NCI-H2081 (cell line): ENCODE results near the gene ASH1L.

ENCODE experiments used
- DNase-seq, 2 experiments: peaks; one replicate each; lab custom pipeline; 2025; lab: John Stamatoyannopoulos, UW

Gene ASH1L

DNA sequence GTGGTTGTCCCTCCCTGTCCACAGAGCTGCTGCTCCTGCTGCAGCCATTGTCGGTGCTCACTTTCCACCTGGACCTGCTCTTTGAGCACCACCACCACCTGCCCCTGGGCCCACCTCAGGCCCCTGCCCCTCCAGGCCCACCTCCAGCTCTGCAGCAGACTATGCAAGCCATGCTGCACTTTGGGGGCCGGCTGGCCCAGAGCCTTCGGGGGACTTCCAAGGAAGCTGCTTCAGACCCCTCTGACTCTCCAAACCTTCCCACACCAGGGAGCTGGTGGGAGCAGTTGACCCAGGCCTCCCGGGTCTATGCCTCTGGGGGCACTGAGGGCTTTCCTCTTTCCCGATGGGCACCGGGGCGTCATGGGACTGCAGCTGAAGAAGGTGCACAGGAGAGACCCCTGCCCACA, 236.0 kb downstream of the ASH1L start:
- DNase-seq = no peak

DNA sequence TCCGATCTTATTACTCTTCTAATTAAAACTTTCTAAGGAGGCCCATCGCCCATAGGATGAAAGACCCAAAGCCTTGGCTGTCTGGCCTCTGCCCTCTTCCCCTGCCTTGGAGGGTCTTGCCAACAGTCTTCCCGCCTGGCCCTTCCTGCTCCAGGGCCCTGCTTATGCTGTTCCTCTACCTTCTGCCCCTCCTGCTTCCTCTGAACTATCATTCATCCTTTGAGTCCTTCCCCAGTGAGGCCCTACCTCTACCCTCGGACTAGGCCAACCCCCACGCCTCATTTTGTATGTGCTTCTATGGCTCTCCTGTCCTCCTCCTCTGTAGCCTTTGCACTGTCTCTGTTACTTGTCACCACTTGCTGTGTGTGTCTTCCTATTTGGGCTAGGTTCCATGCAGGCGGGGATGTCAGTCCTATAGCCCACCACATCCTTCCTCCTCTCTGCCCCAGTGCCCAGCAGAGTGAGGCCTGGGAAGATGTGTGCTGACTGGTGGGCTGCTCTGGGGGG, 236.5 kb downstream of the ASH1L start:
- DNase-seq = no peak

DNA sequence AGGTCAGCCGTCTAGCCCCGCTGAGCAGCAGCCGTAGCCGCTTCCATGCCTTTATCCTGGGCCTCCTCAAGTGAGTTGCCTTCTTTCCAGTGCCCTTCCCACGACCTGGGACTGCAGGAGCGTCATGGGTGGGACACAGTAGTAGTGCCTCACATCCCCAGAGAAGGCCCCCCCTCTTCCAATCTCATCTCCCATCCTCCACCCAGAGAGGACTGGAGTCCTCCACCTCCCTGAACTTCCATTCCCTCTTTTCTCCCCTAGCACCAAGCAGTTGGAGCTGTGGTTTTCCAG, 237.1 kb downstream of the ASH1L start:
- DNase-seq = no peak

DNA sequence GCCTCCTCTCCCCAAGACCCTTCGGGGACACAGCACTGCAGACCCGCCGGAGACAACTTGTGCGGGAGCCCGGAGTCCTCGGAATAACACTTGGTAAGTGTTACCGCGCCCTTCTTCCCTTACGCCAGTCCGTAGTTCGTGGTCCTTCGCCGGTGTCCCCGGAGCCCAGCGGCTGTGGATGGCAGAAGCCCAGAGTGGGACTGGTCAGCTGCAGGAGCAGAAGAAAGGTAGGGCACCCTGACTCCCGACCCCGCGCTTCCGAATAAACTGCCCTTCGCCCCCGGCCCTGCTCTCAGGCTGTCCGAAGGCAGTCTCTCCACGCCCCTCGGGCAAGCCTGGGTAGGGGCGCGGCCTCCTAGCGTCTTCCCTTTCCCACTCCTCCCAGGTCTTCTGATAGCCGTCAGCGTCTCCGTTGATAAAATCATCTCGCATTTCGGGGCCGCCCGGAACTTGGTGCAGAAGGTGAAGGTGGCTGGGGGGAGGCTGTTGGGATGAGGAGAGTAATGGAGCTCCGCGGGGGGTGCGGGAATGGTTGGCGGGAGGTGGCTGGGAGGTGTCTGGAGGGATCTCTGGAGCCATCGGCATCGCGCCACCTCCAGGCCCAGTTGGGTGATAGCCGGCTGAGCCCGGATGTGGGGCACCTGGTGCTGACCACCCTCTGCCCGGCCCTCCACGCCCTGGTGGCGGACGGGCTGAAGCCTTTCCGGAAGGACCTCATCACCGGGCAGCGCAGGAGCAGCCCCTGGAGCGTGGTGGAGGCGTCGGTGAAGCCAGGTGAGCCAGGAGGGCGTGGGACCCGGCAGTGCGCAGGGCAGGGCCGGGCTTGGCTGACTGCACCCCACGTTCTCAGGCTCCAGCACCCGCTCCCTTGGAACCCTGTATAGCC, 237.6 kb downstream of the ASH1L start:
- DNase-seq = peak; percentile 69 to 78

DNA sequence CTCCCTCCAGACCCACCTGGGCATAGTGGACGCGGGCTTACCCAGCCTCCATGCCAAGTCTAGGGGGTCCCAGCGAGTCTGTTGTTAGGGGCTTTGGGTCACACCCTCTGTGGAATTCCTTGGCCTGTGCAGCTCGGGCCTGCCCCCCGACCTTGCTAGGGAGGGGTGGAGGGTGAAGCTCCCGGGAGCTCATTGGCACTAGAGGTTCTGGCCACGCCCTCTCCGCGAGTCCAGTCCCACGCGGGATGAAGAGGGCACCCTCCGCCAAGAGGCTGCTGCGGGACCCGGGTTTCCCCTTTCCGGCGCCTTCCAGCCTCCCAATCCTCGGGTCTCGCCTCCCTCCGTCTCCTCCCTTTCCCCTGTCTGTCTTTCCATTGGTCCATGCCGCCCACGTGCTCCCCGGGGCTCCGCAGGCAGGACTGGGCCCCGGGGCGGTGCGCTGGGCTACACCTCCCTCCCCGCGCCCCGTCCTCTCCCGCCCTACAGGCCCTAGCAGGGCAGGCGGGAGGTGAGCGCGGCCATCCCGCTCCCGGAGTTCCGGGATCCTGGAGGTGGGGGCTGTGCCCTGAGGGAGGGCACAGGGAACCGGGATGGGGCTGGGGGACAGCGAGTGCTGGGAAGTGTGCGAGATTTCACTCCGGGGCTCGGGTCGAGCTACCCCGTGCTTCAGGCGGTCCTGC, 238.4 kb downstream of the ASH1L start:
- peak; percentile 96 to 97 for DNase-seq

DNA sequence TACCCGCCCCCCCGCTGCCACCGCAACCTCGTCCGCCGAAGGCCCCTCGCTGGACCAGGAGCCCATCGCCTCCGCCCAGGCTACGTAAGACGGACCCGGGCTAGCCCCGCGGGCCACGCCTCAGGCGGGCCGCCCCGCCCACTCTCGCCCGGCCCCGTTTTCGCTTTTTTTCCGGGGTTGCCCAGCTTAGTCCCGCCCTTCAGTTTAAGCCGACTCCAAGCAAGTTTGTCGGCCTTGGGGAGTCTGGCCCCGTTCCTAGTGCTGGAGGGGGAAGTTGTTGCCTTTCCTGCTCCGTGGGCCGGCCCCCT, 238.9 kb downstream of the ASH1L start:
- peak; percentile 61 to 82 for DNase-seq

DNA sequence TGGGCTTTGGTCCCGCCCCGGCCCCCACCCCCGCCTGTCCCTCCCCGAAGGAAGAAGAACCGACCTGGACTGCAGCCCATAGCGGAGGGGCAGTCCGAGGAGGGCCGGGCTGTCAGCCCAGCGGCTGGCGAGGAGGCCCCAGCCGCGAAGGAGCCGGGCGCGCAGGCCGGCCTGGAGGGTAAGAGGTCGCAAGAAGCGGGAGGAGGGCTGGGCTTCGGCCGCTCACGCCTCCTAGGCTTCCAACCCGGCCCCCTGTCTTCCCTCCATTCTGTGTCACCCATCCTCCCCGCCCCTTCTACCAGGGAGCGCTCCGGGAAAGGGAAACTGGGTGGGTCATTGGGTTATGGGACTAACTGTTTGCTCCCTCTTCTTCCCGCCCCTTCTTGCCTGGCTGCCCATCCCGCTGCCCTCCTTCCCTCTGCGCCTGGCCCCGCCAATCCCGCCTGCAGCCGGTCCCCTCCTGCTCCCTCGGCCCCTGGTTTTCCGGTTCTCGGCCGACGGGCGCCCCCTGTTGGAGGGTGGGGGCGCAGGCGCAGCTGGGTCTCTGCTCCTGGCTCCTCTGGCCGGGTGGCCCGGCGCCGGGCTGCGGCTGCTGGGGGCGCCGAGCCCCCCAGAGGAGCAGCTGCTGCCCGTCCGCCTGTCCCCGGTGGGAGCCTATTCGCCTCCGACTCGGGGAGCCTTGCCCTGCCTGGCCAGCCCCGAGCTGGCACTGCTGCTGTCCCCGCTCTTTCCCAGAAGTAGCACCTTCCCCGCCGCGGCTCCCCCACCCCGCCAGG, 239.5 kb downstream of the ASH1L start:
- peak; percentile 83 to 87 for DNase-seq

DNA sequence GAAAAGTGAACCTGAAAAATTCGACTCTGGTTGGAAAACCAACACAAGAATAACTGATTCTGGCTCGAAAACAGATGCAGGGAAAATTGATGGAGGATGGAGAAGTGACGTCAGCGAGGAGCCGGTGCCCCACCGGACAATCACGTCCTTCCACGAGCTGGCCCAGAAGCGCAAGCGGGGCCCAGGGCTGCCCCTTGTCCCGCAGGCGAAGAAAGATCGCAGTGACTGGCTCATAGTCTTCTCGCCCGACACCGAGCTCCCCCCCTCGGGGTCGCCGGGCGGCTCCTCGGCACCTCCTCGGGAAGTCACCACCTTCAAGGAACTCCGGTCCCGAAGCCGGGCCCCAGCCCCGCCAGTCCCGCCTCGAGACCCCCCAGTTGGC, 240.0 kb downstream of the ASH1L start:
- no peak for DNase-seq

DNA sequence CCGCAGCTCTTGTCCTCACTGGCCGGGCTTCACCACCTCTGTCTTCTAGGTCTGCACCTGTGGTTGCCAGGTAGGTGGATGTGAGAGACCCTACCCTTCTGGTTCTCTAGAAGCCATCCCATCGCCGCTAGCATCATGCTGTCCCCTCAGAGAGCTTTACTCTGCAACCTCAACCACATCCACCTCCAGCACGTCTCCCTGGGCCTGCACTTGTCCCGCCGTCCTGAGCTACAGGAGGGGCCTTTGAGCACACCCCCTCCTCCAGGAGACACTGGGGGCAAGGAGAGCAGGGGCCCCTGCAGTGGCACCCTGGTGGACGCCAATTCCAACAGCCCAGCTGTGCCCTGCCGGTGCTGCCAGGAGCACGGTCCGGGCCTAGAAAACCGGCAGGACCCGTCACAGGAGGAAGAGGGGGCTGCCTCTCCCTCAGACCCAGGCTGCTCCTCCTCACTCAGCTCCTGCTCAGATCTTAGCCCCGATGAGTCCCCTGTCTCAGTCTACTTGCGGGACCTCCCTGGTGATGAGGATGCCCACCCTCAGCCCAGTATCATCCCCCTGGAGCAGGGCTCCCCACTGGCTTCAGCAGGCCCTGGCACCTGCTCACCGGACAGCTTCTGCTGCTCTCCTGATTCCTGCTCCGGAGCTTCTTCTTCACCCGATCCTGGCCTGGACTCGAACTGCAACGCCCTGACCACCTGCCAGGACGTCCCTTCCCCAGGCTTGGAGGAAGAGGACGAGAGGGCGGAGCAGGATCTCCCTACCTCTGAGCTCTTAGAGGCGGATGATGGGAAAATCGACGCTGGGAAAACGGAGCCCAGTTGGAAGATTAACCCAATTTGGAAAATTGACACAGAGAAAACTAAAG, 240.7 kb downstream of the ASH1L start:
- no peak for DNase-seq

DNA sequence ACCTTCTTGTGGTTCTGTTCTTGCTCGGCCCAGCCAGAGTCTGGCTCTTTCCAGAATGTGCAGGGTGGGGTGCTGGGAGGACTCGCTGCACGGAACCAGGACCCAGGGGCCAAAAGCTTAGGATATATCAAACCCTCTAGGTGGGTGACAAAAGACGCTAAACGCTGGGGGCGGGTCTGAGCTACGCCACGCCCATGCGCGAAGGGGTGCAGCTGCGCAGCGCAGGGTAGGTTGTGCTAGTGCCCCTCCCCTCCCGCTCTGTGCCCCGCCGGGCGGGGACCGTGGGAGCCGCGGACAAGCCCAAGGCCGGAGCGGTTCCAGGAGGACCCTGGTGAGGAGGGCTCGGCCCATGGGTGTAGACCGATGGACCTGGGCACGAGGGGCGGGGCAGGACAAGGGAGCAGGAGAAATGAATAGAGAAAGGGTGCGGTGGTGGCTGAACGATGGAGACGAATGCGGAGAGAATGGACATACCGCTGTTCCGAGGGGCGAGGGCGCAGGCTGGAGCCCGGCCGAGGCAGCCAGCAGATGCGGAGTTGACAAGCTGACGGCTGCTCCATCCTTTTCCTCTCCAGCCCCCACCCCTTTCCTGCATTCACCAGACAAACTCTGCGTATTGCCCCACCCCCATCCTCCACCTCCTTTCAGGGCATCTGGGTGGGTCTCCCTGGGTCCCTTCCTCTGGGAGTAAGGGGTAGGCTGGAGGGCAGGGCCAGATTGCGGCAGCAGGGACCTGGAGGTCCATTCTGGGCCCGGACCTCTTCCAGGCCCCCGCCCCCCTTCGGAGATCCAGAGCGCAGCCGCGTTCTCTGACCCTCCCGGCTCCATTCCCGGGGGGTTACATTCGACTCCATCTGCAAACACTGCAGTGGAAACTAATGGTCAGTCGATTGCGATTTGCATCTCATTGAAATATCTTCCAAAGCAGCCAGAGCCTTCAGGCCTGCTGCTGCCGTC, 241.7 kb downstream of the ASH1L start, which contains the start of gene RUSC1:
RUSC1 (plus strand) TSS at position 234 of the 957 bp plus-strand sequence. CDS start 880 bp downstream, outside the sequence.
- DNase-seq = peak; percentile 70 to 75

DNA sequence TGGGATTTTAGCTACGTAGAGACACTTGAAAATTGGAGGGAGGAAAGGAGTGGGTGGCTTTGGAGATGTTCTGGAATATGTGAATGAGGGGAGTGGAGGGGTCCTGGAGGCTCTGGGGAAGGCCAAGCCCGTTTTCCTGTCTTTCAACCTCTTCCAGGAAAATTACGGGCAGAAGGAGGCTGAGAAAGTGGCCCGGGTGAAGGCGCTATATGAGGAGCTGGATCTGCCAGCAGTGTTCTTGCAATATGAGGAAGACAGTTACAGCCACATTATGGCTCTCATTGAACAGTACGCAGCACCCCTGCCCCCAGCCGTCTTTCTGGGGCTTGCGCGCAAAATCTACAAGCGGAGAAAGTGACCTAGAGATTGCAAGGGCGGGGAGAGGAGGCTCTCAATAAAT, 242.4 kb downstream of the ASH1L start:
- no peak for DNase-seq

DNA sequence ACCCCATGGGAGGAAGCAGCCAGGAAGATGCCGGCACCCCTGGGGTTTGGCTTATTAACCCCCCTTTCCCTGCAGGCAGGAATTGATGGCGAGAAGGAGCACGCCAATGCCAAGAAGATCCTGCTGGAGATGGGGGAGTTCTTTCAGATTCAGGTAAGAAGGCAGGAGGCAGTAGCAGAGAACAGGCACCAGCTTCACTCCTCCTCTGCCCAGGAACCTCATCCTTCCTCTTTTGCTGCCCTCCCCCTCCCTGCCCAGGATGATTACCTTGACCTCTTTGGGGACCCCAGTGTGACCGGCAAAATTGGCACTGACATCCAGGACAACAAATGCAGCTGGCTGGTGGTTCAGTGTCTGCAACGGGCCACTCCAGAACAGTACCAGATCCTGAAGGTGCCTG, 243.1 kb downstream of the ASH1L start:
- DNase-seq = no peak

DNA sequence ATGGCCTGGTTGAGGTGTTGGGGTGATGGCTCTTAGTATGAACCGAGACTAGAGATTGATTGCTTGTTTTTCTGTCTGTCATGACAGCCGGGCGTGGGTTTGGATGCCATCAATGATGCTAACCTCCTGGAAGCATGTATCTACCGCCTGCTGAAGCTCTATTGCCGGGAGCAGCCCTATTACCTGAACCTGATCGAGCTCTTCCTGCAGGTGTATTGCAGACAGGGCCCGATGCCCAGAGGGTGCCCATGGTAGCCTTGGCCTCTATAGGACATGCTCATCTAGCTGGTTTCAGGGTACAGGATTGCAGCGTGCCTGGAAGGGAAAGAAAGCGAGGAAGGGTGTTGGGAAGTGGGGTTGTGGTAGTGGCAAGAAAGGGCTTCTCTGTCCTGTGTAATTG, 244.5 kb downstream of the ASH1L start:
- no peak for DNase-seq

DNA sequence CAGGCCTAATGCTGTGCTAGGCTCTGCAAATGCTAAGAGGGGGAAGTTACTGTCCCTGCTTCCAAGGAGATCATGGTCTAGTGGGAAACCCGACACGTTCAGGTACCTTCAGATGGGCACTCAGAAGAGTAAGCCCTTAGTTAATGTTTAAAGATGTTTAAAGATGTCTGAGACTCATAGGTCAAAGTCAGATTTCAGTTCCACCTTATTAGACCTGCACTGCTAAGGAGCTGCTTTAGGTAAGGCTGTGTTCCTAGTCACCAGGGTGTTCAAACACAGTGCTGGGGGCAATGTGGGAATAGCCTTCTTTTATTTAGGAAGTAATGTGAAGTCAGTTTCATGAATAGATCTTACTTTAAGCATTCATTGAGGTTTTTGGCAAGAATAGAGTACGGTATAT, 245.7 kb downstream of the ASH1L start:
- DNase-seq = no peak

DNA sequence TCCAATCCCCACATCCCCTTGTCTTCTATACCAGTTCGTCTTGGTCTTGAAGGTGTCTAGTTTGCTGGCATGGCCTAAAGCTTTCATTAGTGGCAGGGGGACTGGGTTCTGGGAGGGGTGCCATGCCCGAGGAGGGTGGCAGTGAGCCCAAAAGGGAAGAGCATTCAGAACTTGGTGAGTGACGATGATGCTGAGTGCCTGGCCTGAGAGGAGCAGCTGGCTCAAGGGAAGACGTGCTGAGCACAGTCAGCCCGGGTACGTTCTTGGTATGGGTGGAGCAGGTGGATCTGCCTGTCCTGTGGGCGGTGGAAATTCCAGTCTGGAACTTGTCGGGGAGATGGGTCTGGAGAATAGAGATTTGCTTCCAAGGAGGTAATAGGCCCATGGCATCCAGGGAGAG, 249.3 kb downstream of the ASH1L start:
- no peak for DNase-seq

DNA sequence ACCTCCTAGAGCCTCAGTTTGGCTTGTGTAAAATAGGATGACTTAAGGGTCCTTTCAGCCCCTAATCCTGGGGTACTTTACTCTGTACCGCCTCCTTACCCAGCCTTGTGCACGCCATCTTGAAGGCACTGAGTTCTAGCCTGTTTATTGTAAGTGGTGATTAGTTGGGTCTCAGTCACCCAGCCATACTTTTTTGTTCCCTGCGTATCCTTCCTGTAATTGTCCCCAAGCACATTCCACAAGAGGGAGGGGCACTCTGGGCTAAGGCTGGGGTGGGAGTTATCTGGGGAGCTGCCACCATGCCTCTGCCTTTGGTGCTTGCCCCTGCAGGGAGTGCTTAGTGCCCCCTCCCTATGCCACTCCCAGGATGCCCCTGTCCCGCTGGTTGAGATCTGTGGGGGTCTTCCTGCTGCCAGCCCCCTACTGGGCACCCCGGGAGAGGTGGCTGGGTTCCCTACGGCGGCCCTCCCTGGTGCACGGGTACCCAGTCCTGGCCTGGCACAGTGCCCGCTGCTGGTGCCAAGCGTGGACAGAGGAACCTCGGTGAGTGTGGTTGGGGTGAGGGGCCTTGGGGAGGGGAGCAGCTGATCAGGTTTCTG, 253.1 kb downstream of the ASH1L start:
- peak; percentile 52 to 73 for DNase-seq

DNA sequence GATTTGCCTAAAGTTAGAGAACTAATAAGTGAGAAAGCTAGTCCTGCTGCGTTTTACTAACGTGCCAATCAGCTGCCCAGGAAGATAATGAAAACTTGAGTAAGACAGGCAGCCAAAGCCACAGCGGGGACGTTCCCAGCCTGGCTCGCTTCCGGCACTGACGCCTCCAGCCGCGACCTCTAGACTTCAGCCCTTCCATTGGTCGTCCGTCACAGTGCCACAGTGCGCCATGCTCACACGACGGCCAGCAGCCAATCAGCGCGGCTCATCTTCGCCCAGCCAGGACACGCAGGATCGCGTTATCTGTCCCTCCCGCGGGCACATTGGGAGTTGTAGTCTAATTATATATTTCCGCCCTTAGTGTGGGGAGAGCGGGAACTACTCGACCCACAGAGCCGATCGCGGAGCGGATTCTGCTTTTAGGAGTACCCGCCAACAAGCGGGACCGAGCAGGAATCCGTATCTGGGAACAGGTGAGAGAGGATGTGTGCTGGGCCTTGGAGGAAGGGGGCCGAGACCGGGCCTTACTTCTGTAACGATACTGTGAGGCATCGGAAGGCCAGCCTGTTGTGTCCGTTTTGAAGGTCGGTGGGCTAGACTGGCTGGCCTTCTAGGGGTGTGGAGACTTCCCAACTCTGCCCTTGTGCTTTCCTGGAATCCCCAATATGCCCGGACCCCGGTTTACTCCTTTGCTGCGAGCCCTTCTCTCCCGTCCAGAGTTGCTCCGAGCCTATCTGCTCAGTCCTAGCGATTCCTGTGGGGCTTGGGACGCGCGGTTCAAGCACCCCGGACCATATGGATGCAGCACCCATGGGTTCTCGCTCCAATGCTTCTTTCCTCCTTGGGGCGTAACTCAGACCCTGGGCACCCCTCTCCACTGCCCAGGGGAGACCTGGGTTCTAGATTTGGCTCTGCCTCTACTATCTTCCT, 253.8 kb downstream of the ASH1L start, which contains the start of gene FDPS:
FDPS (plus strand) TSS at position 374 of the 930 bp plus-strand sequence. CDS start 924 bp downstream, outside the sequence.
- peak; percentile 100 for DNase-seq

DNA sequence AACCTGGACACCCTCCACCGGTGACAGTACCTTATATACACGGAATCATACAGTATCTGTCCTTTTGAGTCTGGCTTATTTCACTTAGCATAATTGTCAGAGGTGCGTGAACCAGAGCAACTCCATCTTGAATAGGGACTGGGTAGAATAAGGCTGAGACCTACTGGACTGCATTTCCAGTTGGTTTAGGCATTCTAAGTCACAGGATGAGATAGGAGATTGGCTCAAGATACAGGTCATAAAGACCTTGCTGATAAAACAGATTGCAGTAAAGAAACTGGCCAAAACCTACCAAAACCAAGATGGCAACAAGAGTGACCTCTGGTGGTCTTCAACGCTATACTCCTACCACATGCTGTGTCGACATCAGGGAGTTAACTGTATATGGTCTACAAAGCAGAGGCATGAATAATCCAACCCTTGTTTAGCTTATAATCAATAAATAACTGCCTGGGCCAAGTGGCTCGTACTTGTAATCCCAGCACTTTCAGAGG, 255.3 kb downstream of the ASH1L start:
- DNase-seq = peak in 1 of 2 experiments; percentile 48
